Measurements from ENCODE around the gene SPANXN5. TPM values are rescaled to one million over a fixed set of nuclear protein-coding genes. Genes with fewer than 3 reads are reported as not detected.

SPANXN5 gene
- total RNA-seq, 1 experiment from 2014 or later: not detected

DNA sequence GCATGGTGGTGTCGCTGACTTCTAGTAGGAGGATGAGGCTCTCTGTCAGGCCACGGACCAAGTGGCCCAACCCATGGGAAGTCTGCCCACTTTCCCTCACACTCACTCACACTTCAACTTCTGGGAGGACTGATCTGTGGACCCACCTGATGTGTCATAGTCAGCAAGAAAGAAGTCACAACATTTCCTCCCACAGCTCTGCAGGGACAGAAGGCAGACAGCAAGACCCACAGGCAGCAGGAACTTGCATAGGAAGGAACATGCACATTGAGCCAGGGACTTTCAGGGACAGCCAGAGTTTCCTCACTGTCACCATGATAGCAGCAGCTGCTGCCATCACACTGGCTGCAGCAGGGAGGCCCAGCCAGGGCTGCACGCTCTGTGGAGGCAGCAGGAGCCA is 33.3 kb upstream of the SPANXN5 start:
- no peaks in the 10 kb centered on the region for H3K9me3 ChIP-seq (ENCODE audit: low read length)
- no peaks in the 10 kb centered on the region for H3K9me2 ChIP-seq (replicated peaks; ENCODE audit: low read length)
- TF ChIP-seq EZH2phosphoT487 (IDR thresholded peaks at IDR 0.05; ENCODE audit: borderline replicate concordance, low read length) (no peak), EZH2 (IDR thresholded peaks at IDR 0.05; ENCODE audit: low read length, unreplicated experiment) (no peak)
- TF ChIP-seq, protein P1, sequence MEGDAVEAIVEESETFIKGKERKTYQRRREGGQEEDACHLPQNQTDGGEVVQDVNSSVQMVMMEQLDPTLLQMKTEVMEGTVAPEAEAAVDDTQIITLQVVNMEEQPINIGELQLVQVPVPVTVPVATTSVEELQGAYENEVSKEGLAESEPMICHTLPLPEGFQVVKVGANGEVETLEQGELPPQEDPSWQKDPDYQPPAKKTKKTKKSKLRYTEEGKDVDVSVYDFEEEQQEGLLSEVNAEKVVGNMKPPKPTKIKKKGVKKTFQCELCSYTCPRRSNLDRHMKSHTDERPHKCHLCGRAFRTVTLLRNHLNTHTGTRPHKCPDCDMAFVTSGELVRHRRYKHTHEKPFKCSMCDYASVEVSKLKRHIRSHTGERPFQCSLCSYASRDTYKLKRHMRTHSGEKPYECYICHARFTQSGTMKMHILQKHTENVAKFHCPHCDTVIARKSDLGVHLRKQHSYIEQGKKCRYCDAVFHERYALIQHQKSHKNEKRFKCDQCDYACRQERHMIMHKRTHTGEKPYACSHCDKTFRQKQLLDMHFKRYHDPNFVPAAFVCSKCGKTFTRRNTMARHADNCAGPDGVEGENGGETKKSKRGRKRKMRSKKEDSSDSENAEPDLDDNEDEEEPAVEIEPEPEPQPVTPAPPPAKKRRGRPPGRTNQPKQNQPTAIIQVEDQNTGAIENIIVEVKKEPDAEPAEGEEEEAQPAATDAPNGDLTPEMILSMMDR (conservative IDR thresholded peaks at IDR 0.05; ENCODE audit: low read depth, low read length): no peak
- no peak overlapping the region for H3K9ac ChIP-seq (ENCODE audit: low read length)
- no peak for ATAC-seq
- POLR2A ChIA-PET (ENCODE audit: unreplicated experiment): no interaction called here
- CTCF ChIA-PET: no interaction called here
- H3K79me2 ChIP-seq (ENCODE audit: low read length): no peaks in the 10 kb centered on the region
- no peaks in the 10 kb centered on the region for H4K20me1 ChIP-seq (ENCODE audit: low read length)
- H3F3A ChIP-seq (ENCODE audit: low read length, unreplicated experiment): no peaks in the 10 kb centered on the region
- no TSS peak for BruUV-seq (replicated peaks)
- H3K27ac ChIP-seq (ENCODE audit: low read length): no peak overlapping the region
- no peak overlapping the region for H3K4me2 ChIP-seq (ENCODE audit: low read length)
- no peak for DNase-seq
- H3K4me3 ChIP-seq (ENCODE audit: low read length): no peak overlapping the region
- no peaks in the 10 kb centered on the region for H3K36me3 ChIP-seq (ENCODE audit: low read depth, low read length)
- intact Hi-C loops (cut with micrococcal nuclease): no loop called here
- no peaks in the 10 kb centered on the region for H3K27me3 ChIP-seq (ENCODE audit: low read length)
- H2AFZ ChIP-seq (ENCODE audit: low read length): no peak overlapping the region
- no peaks in the 10 kb centered on the region for H3K4me1 ChIP-seq (ENCODE audit: insufficient read depth, low read length)

GRCh38 chrX:52824608-52825007 is 27.4 kb upstream of the SPANXN5 start:
- no peaks in the 10 kb centered on the region for H3K4me1 ChIP-seq (ENCODE audit: insufficient read depth, low read length)
- ChIA-PET POLR2A (ENCODE audit: unreplicated experiment) (no interaction called here), CTCF (no interaction called here)
- H3K4me3 ChIP-seq (ENCODE audit: low read length): no peak overlapping the region
- no peaks in the 10 kb centered on the region for H3K36me3 ChIP-seq (ENCODE audit: low read depth, low read length)
- H3K9ac ChIP-seq (ENCODE audit: low read length): no peak overlapping the region
- H3K27ac ChIP-seq (ENCODE audit: low read length): no peak overlapping the region
- no peaks in the 10 kb centered on the region for H3K9me3 ChIP-seq (ENCODE audit: low read length)
- H3K9me2 ChIP-seq (replicated peaks; ENCODE audit: low read length): no peaks in the 10 kb centered on the region
- no peaks in the 10 kb centered on the region for H3F3A ChIP-seq (ENCODE audit: low read length, unreplicated experiment)
- ATAC-seq (no peak), DNase-seq (no peak)
- no peak overlapping the region for H3K4me2 ChIP-seq (ENCODE audit: low read length)
- no peaks in the 10 kb centered on the region for H3K79me2 ChIP-seq (ENCODE audit: low read length)
- TF ChIP-seq, protein P1 (conservative IDR thresholded peaks at IDR 0.05; ENCODE audit: low read depth, low read length): no peak
- no peak for TF ChIP-seq EZH2 (IDR thresholded peaks at IDR 0.05; ENCODE audit: low read length, unreplicated experiment)
- TF ChIP-seq EZH2phosphoT487 (IDR thresholded peaks at IDR 0.05; ENCODE audit: borderline replicate concordance, low read length): no peak
- intact Hi-C loops (cut with micrococcal nuclease): no loop called here
- H2AFZ ChIP-seq (ENCODE audit: low read length): no peak overlapping the region
- no peaks in the 10 kb centered on the region for H4K20me1 ChIP-seq (ENCODE audit: low read length)
- no TSS peak for BruUV-seq (replicated peaks)
- H3K27me3 ChIP-seq (ENCODE audit: low read length): peaks cover 9% of the 10 kb centered on the region; the same call in 1 of the 2 replicates

DNA sequence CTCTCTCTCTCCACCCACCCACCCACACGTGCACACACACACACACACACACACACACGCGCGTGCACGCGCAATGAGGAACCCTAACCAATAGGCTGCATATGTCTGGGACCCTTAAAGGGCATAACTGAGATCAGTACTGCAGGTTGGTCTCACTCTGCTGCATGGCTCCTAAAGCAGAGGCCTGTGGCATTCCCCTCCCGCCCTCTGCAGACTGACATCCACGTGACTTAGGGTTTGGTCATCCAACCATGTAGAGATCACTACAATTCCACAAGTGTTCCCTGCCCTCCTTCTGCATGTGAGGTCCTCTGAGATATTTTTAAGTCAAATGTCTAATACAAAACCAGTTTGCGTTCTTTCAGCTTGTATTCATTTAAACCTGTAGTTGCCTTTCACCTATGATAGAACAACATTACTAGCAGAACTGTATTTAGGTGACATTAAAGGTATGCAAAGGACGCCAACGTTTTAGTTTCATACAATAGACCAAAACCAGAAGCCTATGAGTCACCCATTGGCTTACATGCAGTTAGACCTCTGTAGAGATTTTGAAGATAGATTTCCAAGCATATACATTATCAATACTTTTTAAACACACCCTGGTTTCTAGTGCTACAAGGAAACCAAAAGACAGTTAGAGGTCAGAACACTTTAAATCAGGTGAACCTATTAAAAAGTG is 24.0 kb upstream of the SPANXN5 start:
- DNase-seq (no peak), ATAC-seq (no peak)

More for the DNA sequence above, 24.0 kb upstream of the SPANXN5 start:
- Histone ChIP-seq H4K20me1 (ENCODE audit: low read length) (no peaks in the 10 kb centered on the region), H3K27me3 (ENCODE audit: low read length) (peaks cover 40% of the 10 kb centered on the region), H3F3A (ENCODE audit: low read length, unreplicated experiment) (no peaks in the 10 kb centered on the region), H3K79me2 (ENCODE audit: low read length) (no peaks in the 10 kb centered on the region), H3K36me3 (ENCODE audit: low read depth, low read length) (no peaks in the 10 kb centered on the region), H3K9me3 (ENCODE audit: low read length) (no peaks in the 10 kb centered on the region), H3K4me3 (ENCODE audit: low read length) (no peak overlapping the region), H3K4me2 (ENCODE audit: low read length) (no peak overlapping the region), H2AFZ (ENCODE audit: low read length) (no peak overlapping the region), H3K9ac (ENCODE audit: low read length) (no peak overlapping the region), H3K4me1 (ENCODE audit: insufficient read depth, low read length) (no peaks in the 10 kb centered on the region), H3K27ac (ENCODE audit: low read length) (no peak overlapping the region), H3K9me2 (replicated peaks; ENCODE audit: low read length) (no peaks in the 10 kb centered on the region)
- no TSS peak for BruUV-seq (replicated peaks)
- intact Hi-C loops (cut with micrococcal nuclease): no loop called here
- ChIA-PET POLR2A (ENCODE audit: unreplicated experiment) (no interaction called here), CTCF (no interaction called here)
- TF ChIP-seq EZH2phosphoT487 (IDR thresholded peaks at IDR 0.05; ENCODE audit: borderline replicate concordance, low read length) (no peak), EZH2 (IDR thresholded peaks at IDR 0.05; ENCODE audit: low read length, unreplicated experiment) (no peak)
- TF ChIP-seq, protein P1 (conservative IDR thresholded peaks at IDR 0.05; ENCODE audit: low read depth, low read length): no peak
